Measurements from ENCODE around the gene MEIOB.
"Not testable (repeated sequence)": the region's sequence is repeated elsewhere in the genome, so short reads cannot be mapped to it uniquely, and the experiment has no call there.

MEIOB gene

GRCh38 chr16:1906055-1906845, 34.3 kb upstream of the MEIOB start:
- Histone ChIP-seq H3K4me3 (ENCODE audit: low read length) (no peak overlapping the region), H3K27ac (ENCODE audit: low read length) (no peak overlapping the region), H3K27me3 (ENCODE audit: control insufficient read depth, insufficient read depth, low read length) (no peaks in the 10 kb centered on the region), H3K4me1 (ENCODE audit: control insufficient read depth, insufficient read depth, low read length) (0 out of 2 replicates have a peak, but pooled peaks cover 1% of the 10 kb centered on the region), H3K36me3 (ENCODE audit: control insufficient read depth, insufficient read depth, low read length) (no peaks in the 10 kb centered on the region), H3K9me3 (ENCODE audit: control insufficient read depth, insufficient read depth, low read length) (no peaks in the 10 kb centered on the region)
- no CpG with 5 or more reads among the region's 31 CpGs for WGBS (ENCODE audit: insufficient coverage, insufficient read length)
- no peak for DNase-seq (ENCODE audit: low read depth, low spot score)

- H3K27me3 ChIP-seq (ENCODE audit: control insufficient read depth, insufficient read depth, low read length) = no peaks in the 10 kb centered on the region
- WGBS (ENCODE audit: insufficient coverage, insufficient read length) = no CpG with 5 or more reads among the region's 22 CpGs
- 0 out of 2 replicates have a peak, but pooled peaks cover 1% of the 10 kb centered on the region for H3K4me1 ChIP-seq (ENCODE audit: control insufficient read depth, insufficient read depth, low read length)
- H3K9me3 ChIP-seq (ENCODE audit: control insufficient read depth, insufficient read depth, low read length) = no peaks in the 10 kb centered on the region
- H3K4me3 ChIP-seq (ENCODE audit: low read length) = no peak overlapping the region
- H3K27ac ChIP-seq (ENCODE audit: low read length) = no peak overlapping the region
- no peak for DNase-seq (ENCODE audit: low read depth, low spot score)
- H3K36me3 ChIP-seq (ENCODE audit: control insufficient read depth, insufficient read depth, low read length) = no peaks in the 10 kb centered on the region
Observed at GRCh38 chr16:1903845-1904840, 32.2 kb upstream of the MEIOB start.

GRCh38 chr16:1903220-1903574, 31.2 kb upstream of the MEIOB start:
- Histone ChIP-seq H3K27ac (ENCODE audit: low read length) (no peak overlapping the region), H3K9me3 (ENCODE audit: control insufficient read depth, insufficient read depth, low read length) (no peaks in the 10 kb centered on the region), H3K36me3 (ENCODE audit: control insufficient read depth, insufficient read depth, low read length) (no peaks in the 10 kb centered on the region), H3K4me1 (ENCODE audit: control insufficient read depth, insufficient read depth, low read length) (0 out of 2 replicates have a peak, but pooled peaks cover 1% of the 10 kb centered on the region), H3K27me3 (ENCODE audit: control insufficient read depth, insufficient read depth, low read length) (no peaks in the 10 kb centered on the region), H3K4me3 (ENCODE audit: low read length) (no peak overlapping the region)
- WGBS (ENCODE audit: insufficient coverage, insufficient read length) = no CpG with 5 or more reads among the region's 13 CpGs
- DNase-seq (ENCODE audit: low read depth, low spot score) = no peak

GRCh38 chr16:1902547-1903219, 30.7 kb upstream of the MEIOB start:
- no peaks in the 10 kb centered on the region for H3K27me3 ChIP-seq (ENCODE audit: control insufficient read depth, insufficient read depth, low read length)
- no peak for DNase-seq (ENCODE audit: low read depth, low spot score)
- no CpG with 5 or more reads among the region's 20 CpGs for WGBS (ENCODE audit: insufficient coverage, insufficient read length)

GRCh38 chr16:1900452-1900774, 28.4 kb upstream of the MEIOB start:
- Histone ChIP-seq H3K27me3 (ENCODE audit: control insufficient read depth, insufficient read depth, low read length) (no peaks in the 10 kb centered on the region), H3K9me3 (ENCODE audit: control insufficient read depth, insufficient read depth, low read length) (no peaks in the 10 kb centered on the region)
- WGBS (ENCODE audit: insufficient coverage, insufficient read length) = no CpG with 5 or more reads among the region's 9 CpGs

More at GRCh38 chr16:1902547-1903219, 30.7 kb upstream of the MEIOB start:
- Histone ChIP-seq H3K27ac (ENCODE audit: low read length) (no peak overlapping the region), H3K9me3 (ENCODE audit: control insufficient read depth, insufficient read depth, low read length) (no peaks in the 10 kb centered on the region), H3K4me1 (ENCODE audit: control insufficient read depth, insufficient read depth, low read length) (no peaks in the 10 kb centered on the region), H3K4me3 (ENCODE audit: low read length) (no peak overlapping the region), H3K36me3 (ENCODE audit: control insufficient read depth, insufficient read depth, low read length) (no peaks in the 10 kb centered on the region)

GRCh38 chr16:1899641-1900451, 27.9 kb upstream of the MEIOB start:
- Histone ChIP-seq H3K36me3 (ENCODE audit: control insufficient read depth, insufficient read depth, low read length) (no peaks in the 10 kb centered on the region), H3K4me1 (ENCODE audit: control insufficient read depth, insufficient read depth, low read length) (no peaks in the 10 kb centered on the region), H3K9me3 (ENCODE audit: control insufficient read depth, insufficient read depth, low read length) (no peaks in the 10 kb centered on the region), H3K4me3 (ENCODE audit: low read length) (no peak overlapping the region), H3K27me3 (ENCODE audit: control insufficient read depth, insufficient read depth, low read length) (no peaks in the 10 kb centered on the region), H3K27ac (ENCODE audit: low read length) (no peak overlapping the region)
- no peak for DNase-seq (ENCODE audit: low read depth, low spot score)
- WGBS (ENCODE audit: insufficient coverage, insufficient read length) = no CpG with 5 or more reads among the region's 16 CpGs

More at GRCh38 chr16:1900452-1900774, 28.4 kb upstream of the MEIOB start:
- no peaks in the 10 kb centered on the region for H3K36me3 ChIP-seq (ENCODE audit: control insufficient read depth, insufficient read depth, low read length)
- no peaks in the 10 kb centered on the region for H3K4me1 ChIP-seq (ENCODE audit: control insufficient read depth, insufficient read depth, low read length)
- no peak for DNase-seq (ENCODE audit: low read depth, low spot score)
- no peak overlapping the region for H3K27ac ChIP-seq (ENCODE audit: low read length)
- H3K4me3 ChIP-seq (ENCODE audit: low read length) = no peak overlapping the region

GRCh38 chr16:1897692-1898091, 25.7 kb upstream of the MEIOB start:
- not testable (repeated sequence) for H3K36me3 ChIP-seq (ENCODE audit: control insufficient read depth, insufficient read depth, low read length); H3K27ac ChIP-seq (ENCODE audit: low read length); H3K27me3 ChIP-seq (ENCODE audit: control insufficient read depth, insufficient read depth, low read length); DNase-seq (ENCODE audit: low read depth, low spot score); H3K9me3 ChIP-seq (ENCODE audit: control insufficient read depth, insufficient read depth, low read length); H3K4me1 ChIP-seq (ENCODE audit: control insufficient read depth, insufficient read depth, low read length); H3K4me3 ChIP-seq (ENCODE audit: low read length)
- no CpG with 5 or more reads among the region's 2 CpGs for WGBS (ENCODE audit: insufficient coverage, insufficient read length)

GRCh38 chr16:1895949-1896675, 24.1 kb upstream of the MEIOB start:
- no peaks in the 10 kb centered on the region for H3K27me3 ChIP-seq (ENCODE audit: control insufficient read depth, insufficient read depth, low read length)
- no peak for DNase-seq (ENCODE audit: low read depth, low spot score)
- H3K36me3 ChIP-seq (ENCODE audit: control insufficient read depth, insufficient read depth, low read length) = no peaks in the 10 kb centered on the region
- no peaks in the 10 kb centered on the region for H3K9me3 ChIP-seq (ENCODE audit: control insufficient read depth, insufficient read depth, low read length)
- H3K4me3 ChIP-seq (ENCODE audit: low read length) = no peak overlapping the region
- H3K27ac ChIP-seq (ENCODE audit: low read length) = no peak overlapping the region
- WGBS (ENCODE audit: insufficient coverage, insufficient read length) = no CpG with 5 or more reads among the region's 27 CpGs
- no peaks in the 10 kb centered on the region for H3K4me1 ChIP-seq (ENCODE audit: control insufficient read depth, insufficient read depth, low read length)

GRCh38 chr16:1895068-1895467, 23.1 kb upstream of the MEIOB start:
- Histone ChIP-seq H3K36me3 (ENCODE audit: control insufficient read depth, insufficient read depth, low read length) (no peaks in the 10 kb centered on the region), H3K4me3 (ENCODE audit: low read length) (no peak overlapping the region), H3K27ac (ENCODE audit: low read length) (no peak overlapping the region), H3K9me3 (ENCODE audit: control insufficient read depth, insufficient read depth, low read length) (no peaks in the 10 kb centered on the region), H3K27me3 (ENCODE audit: control insufficient read depth, insufficient read depth, low read length) (no peaks in the 10 kb centered on the region), H3K4me1 (ENCODE audit: control insufficient read depth, insufficient read depth, low read length) (no peaks in the 10 kb centered on the region)
- DNase-seq (ENCODE audit: low read depth, low spot score) = no peak
- WGBS (ENCODE audit: insufficient coverage, insufficient read length) = no CpG with 5 or more reads among the region's 5 CpGs

Data from iPS DF 6.9 (cell line).